COR-L47 (cell line): ENCODE data around the gene ASB16.
"Not testable (repeated sequence)": the region's sequence is repeated elsewhere in the genome, so short reads cannot be mapped to it uniquely, and the experiment has no call there.

Source experiments
- DNase-seq: peaks from one replicate; lab custom pipeline; 2025; lab: John Stamatoyannopoulos, UW

The ASB16 gene

DNA sequence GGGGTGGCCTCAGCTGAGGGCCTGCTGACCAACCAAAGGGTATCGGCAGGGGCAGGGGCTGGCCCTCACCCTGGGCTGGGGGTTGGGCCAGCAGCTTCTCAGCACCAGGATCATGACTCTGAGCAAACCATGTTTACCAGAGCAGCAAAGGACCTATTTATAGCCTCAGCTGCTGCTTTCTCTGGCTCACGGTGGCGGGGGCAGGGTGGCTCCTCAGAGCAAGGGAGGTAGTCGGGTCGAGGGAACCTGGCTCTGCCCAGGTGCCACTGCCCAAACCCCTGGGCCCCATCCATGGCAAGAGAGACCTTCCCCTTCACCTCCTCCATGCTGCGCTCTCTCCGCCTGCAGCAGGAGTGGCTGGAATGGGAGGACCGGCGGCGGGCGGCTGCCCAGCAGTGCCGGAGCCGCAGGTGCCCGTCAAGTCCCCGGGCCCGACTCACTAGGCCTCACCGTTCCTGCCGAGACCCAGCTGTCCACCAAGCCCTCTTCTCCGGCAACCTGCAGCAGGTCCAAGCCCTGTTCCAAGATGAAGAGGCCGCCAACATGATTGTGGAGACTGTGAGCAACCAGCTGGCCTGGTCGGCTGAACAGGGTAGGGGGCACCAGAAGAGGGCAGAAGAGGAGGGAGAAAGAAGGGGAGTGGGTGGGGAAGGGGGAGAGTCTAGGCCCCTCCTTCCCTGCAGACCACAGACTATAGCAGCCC lies at the start of gene ASB16:
ASB16 (plus strand) TSS at position 206 of the 703 bp plus-strand sequence; CDS start at position 292, 86 bp downstream.
- DNase-seq: no peak

- DNase-seq: no peak
Observed at GRCh38 chr17:44120851-44121605, 49.5 kb upstream of the ASB16 start.

- no peak for DNase-seq
Observed at GRCh38 chr17:44121997-44122815, 48.3 kb upstream of the ASB16 start.

- DNase-seq: no peak
Observed at GRCh38 chr17:44122816-44123355, 47.6 kb upstream of the ASB16 start.

DNA sequence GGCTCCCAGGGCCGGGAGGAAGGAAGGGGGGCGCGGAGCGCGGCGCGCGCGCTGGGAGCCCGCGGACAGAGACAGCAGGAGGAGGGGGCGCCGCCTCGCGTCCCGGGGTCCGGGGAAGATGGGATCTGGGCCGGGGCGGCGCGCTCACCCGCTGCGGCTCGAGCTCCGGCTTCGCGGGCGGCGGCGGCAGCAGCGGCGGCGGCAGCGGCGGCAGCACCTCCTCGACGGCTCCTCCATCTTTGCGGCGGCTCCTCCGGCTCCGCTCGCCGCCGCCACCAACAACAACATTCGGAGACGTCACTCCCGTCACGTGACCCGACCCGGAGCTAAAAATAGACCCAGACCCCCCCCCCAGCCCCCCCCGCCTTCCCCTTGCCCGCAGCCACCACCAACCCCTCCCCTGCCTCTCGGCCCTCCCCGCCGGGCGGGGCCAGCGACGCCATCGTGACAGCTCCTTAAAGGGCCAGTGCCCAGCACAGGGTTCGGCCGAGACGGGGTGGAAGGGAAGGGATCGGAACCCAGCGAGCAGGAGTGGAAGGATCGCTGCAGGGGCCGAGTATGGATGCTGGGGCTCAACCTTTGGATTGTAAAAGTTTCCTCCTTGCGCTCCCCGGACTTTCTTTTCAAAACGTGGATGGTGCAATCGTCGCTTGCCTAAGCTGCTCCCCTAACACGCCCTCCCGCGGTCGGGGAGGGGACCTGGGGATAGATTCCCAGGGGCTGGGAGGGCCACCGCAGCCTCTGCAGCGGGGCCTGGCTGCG lies 47.0 kb upstream of the ASB16 start, which contains the start of gene HDAC5:
HDAC5 (minus strand) TSS at position 286 of the 762 bp plus-strand sequence. CDS start 6,126 bp downstream, outside the sequence.
- DNase-seq: peak; percentile 90

DNA sequence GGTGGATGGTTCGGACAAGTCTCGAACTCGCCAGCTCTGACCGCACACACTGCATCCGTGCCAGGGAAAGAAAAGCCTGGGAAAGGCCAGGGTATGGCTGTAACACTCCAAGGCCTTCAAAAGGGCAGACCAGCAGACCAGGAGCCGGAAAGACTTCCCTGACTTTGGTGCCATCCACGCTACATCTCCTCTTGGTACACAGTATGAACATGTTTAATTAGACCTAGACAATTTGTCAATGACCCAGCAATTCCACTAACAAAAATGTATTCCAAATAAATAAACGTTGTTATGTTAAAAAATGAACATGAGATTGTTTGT lies 46.4 kb upstream of the ASB16 start:
- no peak for DNase-seq

GRCh38 chr17:44128383-44128782 lies 42.1 kb upstream of the ASB16 start:
- no peak for DNase-seq

- no peak for DNase-seq
Observed at GRCh38 chr17:44130693-44131349, 39.7 kb upstream of the ASB16 start.

DNA sequence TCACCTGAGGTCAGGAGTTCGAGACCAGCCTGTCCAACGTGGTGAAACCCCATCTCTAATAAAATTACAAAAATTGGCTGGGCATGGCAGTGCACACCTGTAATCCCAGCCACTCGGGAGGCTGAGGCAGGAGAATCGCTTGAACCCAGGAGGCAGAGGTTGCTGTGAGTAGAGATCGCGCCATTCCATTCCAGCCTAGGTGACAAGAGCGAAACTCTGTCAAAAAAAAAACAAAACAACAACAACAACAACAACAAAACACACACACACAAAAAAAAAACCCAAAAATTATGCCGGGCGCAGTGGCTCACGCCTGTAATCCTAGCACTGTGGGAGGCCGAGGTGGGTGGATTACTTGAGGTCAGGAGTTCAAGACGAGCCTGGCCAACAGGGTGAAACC lies 39.1 kb upstream of the ASB16 start:
- not testable (repeated sequence) for DNase-seq

GRCh38 chr17:44132275-44132821 lies 38.2 kb upstream of the ASB16 start:
- DNase-seq: no peak

GRCh38 chr17:44133918-44134476 lies 36.5 kb upstream of the ASB16 start:
- DNase-seq: no peak

GRCh38 chr17:44134752-44135568 lies 35.5 kb upstream of the ASB16 start:
- no peak for DNase-seq

DNA sequence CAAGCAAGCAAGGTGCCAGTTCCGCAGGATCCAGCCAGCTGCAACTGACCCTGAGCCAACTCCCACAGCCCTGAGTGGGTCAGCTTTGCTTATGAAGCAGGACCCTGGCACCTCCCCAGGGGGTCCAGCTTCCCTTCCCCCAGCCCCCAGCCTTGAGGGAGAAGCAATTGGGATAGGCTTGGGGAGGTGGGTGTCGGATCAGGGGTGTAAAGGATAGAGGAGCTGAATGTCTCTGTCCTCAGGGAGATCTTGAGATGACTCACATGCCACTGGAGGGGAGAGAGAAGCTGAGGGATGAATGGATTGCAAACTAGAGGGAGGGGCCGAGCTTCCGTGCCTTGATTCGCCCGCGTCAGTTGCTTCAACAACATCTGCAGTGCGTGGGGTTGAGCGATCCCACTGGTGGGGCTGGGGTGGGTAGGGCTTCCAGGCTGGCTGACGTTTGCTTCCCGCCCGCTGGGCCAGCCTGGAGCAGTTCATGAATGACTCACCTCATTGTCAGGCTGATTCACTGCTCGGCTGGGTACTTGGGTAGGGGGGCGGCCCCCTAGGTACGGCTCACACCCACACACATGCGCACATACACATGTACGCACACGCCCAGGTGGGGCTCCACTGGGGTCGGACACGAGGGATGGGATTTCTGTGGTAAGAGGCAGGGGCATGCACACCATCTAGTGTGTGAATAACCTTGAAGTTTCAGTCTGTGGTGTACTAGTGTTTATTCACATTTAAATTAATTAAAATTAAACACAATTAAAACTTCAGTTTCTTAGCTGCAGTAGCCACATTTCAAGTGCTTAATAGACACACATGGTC lies 32.4 kb upstream of the ASB16 start:
- DNase-seq: peak; percentile 91

DNA sequence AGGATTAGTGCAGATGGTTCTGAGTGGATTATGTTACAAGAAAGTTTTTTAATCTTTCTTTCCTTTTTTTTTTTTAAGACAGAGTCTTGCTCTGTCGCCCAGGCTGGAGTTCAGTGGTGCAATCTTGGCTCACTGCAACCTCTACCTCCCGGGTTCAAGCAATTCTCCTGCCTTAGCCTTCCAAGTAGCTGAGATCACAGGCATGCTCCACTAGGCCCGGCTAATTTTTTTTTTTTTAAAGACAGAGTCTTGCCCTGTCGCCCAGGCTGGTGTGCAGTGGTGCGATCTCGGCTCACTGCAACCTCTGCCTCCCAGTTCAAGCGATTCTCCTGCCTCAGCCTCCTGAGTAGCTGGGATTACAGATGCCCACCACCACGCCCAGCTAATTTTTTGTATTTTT lies 26.6 kb upstream of the ASB16 start:
- not testable (repeated sequence) for DNase-seq

DNA sequence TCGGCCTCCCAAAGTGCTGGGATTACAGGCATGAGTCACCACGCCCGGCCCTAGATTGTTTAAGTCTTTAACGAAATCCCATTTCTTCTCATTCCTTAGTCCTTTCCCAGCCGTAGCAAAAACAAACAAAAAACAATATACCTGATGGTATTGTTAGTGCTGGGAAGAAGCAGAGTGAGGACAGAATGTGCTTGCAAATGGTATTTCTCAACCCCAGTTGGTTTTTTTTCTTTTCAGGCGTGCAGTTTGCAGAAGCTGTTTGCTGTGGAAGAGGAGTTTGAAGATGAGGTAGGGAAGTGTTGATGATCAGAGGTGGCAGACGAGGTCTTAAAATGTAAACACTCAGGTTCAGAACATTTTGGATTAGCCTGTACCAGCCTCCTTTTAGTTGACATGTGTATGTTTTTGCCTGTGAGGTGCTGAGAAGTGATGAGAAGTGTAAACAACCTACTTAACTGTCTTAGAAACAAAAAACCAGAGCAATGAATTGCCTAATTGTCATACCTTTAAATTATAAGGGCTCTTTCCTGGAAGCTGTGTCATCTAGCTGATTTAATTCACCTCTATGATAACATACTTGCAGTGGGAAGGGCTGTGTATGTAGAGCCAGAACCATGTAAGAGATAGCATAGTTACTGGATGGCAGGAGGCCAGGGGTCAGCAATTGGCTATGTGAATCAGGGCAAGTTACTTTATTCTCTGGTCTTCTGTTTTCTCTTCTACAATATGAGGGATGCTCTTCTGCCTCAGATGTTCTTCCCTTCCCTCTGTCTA lies 25.4 kb upstream of the ASB16 start:
- DNase-seq: no peak

GRCh38 chr17:44146375-44147346 lies 23.8 kb upstream of the ASB16 start:
- DNase-seq: no peak

- no peak for DNase-seq
Observed at GRCh38 chr17:44147812-44148211, 22.7 kb upstream of the ASB16 start.
